ENCODE results near the gene CCR6.

GRCh38 chr6:167146135-167146534 is 23.2 kb downstream of the CCR6 start:
- TF ChIP-seq POLR2A (IDR thresholded peaks at IDR 0.05; ENCODE audit: low read depth, low read length) (peak; percentile 46; the same call in 1 of the 2 replicates), TAF1 (IDR thresholded peaks at IDR 0.05; ENCODE audit: low read depth, low read length) (no peak), PAX5 (IDR thresholded peaks at IDR 0.05; ENCODE audit: insufficient read depth, low read length, severe bottlenecking) (no peak), POLR2AphosphoS5 (IDR thresholded peaks at IDR 0.05; ENCODE audit: low read depth, low read length) (peak; percentile 40; the same call in 1 of the 2 replicates), SPI1 (IDR thresholded peaks at IDR 0.05; ENCODE audit: low read depth, low read length) (no peak)
